Smooth muscle cell (in vitro differentiated cells): ENCODE data around the gene C8B. TPM values are rescaled to one million over a fixed set of nuclear protein-coding genes. Genes with fewer than 3 reads are reported as not detected.

Source experiments
- DNase-seq: peaks from one replicate; lab custom pipeline; 2025; ENCODE audit not compliant: unreplicated experiment; lab: John Stamatoyannopoulos, UW
- H2AFZ ChIP-seq: fragments of 200-600 bp; sonication (generic); 2 replicates; pipeline ENCODE4 v1.6.0; 2016; ENCODE audit warnings: antibody characterized with exemption, low read depth, mild to moderate bottlenecking
- H3F3A ChIP-seq: fragments of 200-600 bp; sonication (generic); 2 replicates; pipeline ENCODE4 v1.6.0; 2017; ENCODE audit warnings: antibody characterized with exemption, low read depth
- H3K27ac ChIP-seq: fragments of 200-600 bp; sonication (generic); 2 replicates; pipeline ENCODE4 v1.5.1; 2016; ENCODE audit warnings: low read depth, mild to moderate bottlenecking
- H3K27me3 ChIP-seq: fragments of 200-600 bp; sonication (generic); 2 replicates; pipeline ENCODE4 v1.6.1; 2016; ENCODE audit warnings: low read depth, mild to moderate bottlenecking
- H3K36me3 ChIP-seq: fragments of 200-600 bp; sonication (generic); 2 replicates; pipeline ENCODE4 v1.5.1; 2016; ENCODE audit warnings: low read depth
- H3K4me1 ChIP-seq: fragments of 200-600 bp; sonication (generic); 2 replicates; pipeline ENCODE4 v1.5.1; 2016; ENCODE audit warnings: low read depth
- H3K4me2 ChIP-seq: fragments of 200-600 bp; sonication (generic); 2 replicates; pipeline ENCODE4 v1.6.0; 2016; ENCODE audit warnings: mild to moderate bottlenecking
- H3K4me3 ChIP-seq: fragments of 200-600 bp; sonication (generic); 2 replicates; pipeline ENCODE4 v1.5.1; 2016; ENCODE audit warnings: mild to moderate bottlenecking
- H3K79me2 ChIP-seq: fragments of 200-600 bp; sonication (generic); 2 replicates; pipeline ENCODE4 v1.6.0; 2016; ENCODE audit warnings: low read depth, mild to moderate bottlenecking
- H3K9ac ChIP-seq: fragments of 200-600 bp; sonication (generic); 2 replicates; pipeline ENCODE4 v1.6.0; 2016; ENCODE audit warnings: low read depth
- H3K9me3 ChIP-seq: fragments of 200-600 bp; sonication (generic); replicated peaks from 2 replicates; pipeline ENCODE4 v1.5.1; 2016; ENCODE audit warnings: low read depth
- H4K20me1 ChIP-seq: fragments of 200-600 bp; sonication (generic); 2 replicates; pipeline ENCODE4 v1.6.0; 2016; ENCODE audit warnings: low read depth
- WGBS: methylation state at CpG from one replicate; pipeline ENCODE4 v1.1.7; 2016; ENCODE audit warnings: low lambda C conversion rate; 5-methylcytosine and 5-hydroxymethylcytosine counted together
- polyA plus RNA-seq: library from polyadenylated mRNA; unstranded; fragments of >200 nt; fragmentation: Nextera tagmentation; extraction: Ambion mirVana; gene quantifications from 2 replicates; pipeline ENCODE4 v1.2.1, GENCODE V29; 2016
- total RNA-seq: library from RNA; depleted of rRNA; stranded (reverse); fragments of >200 nt; gene quantifications from 2 replicates; pipeline ENCODE4 v1.2.3, GENCODE V29; 2014
- TF ChIP-seq, protein P1 (sequence below): fragments of 200-600 bp; sonication (generic); IDR thresholded peaks from 2 replicates; pipeline ENCODE4 v1.5.1; 2017; ENCODE audit warnings: borderline replicate concordance, mild to moderate bottlenecking, antibody characterized with exemption; ENCODE audit not compliant: insufficient read depth, poor library complexity, severe bottlenecking

C8B gene
- total RNA-seq, result 0.09 TPM in 1 of 2 replicates, not detected in the other
- not detected in 2 replicates for polyA plus RNA-seq

DNA sequence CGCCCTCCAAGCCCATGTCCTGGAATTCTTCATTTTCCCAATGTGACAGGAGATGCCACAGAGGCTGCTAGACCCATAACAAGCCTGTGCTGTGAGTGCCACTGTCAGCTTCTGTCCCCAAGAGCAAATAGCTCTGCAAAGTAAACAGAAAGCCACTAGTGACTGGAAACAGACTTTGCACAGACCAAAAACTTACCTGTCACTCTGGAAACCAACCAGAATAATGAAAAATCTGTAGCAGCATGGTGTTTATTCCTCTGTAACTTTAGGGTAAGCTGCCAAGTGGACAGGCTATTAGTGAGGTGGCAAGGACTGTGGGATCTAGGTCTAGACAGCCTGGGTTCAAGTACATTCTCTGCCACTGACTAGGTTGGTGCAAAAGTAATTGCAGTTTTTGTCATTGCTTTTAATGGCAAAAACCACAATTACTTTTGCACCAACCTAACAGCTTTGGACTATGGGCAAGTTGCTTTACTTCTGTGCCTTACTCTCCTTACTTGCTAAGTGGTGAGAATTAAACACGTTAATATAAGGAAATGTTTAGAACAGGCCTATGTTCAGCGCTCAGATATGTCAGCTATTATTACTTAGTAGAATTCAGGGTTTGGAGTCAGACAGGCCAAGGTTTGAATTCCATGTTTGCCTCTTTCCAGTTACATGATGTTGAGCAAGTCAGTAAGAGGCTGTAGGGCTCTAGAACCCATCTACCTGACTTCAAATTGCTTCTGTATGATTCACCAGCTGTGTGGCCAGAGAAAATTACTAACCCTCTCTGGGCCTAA is at the start of gene C8B:
Gene C8B (minus strand): TSS at position 100 of the 782 bp plus-strand sequence. CDS start 67 bp downstream, at position 33.
- Histone ChIP-seq H3K36me3 (no peaks in the 10 kb centered on the region), H3K4me2 (no peak within 1 kb of the TSS), H3K4me3 (no peak within 1 kb of the TSS), H3K4me1 (no peaks in the 10 kb centered on the region), H2AFZ (no peak within 1 kb of the TSS), H3K9me3 (no peaks in the 10 kb centered on the region), H3K9ac (no peak within 1 kb of the TSS), H3K27me3 (no peaks in the 10 kb centered on the region), H3F3A (no peaks in the 10 kb centered on the region), H3K27ac (no peak within 1 kb of the TSS), H3K79me2 (no peaks in the 10 kb centered on the region), H4K20me1 (no peaks in the 10 kb centered on the region)
- TF ChIP-seq, protein P1, sequence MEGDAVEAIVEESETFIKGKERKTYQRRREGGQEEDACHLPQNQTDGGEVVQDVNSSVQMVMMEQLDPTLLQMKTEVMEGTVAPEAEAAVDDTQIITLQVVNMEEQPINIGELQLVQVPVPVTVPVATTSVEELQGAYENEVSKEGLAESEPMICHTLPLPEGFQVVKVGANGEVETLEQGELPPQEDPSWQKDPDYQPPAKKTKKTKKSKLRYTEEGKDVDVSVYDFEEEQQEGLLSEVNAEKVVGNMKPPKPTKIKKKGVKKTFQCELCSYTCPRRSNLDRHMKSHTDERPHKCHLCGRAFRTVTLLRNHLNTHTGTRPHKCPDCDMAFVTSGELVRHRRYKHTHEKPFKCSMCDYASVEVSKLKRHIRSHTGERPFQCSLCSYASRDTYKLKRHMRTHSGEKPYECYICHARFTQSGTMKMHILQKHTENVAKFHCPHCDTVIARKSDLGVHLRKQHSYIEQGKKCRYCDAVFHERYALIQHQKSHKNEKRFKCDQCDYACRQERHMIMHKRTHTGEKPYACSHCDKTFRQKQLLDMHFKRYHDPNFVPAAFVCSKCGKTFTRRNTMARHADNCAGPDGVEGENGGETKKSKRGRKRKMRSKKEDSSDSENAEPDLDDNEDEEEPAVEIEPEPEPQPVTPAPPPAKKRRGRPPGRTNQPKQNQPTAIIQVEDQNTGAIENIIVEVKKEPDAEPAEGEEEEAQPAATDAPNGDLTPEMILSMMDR, result no peak
- WGBS, result 84% methylated on average over 3 of the region's 3 CpGs
- DNase-seq, result no peak

DNA sequence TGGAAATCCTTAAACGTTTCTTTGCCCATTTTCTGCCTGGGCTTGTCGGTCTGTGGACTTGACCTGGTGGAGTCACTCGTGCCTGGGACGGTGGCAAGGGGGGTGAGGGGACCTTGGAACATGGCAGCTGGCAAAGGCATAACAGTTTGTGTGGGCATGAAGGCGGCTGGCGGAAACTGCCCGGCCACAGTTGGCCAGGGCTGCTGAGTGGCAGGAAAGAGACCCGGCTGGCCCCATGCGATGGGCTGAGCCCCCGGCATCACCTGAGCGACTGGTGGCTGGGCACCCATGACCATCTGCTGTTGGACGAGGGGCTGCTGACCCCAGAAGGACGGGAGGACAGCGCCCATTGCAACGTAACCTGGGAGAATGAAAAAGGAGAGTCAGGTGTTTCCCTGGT is 49.3 kb upstream of the C8B start:
- H3K36me3 ChIP-seq, result no peaks in the 10 kb centered on the region
- H2AFZ ChIP-seq, result no peak overlapping the region
- no peak for DNase-seq
- H3F3A ChIP-seq, result no peaks in the 10 kb centered on the region
- H3K27ac ChIP-seq, result no peak overlapping the region
- no peaks in the 10 kb centered on the region for H4K20me1 ChIP-seq
- H3K4me1 ChIP-seq, result no peaks in the 10 kb centered on the region
- H3K9ac ChIP-seq, result no peak overlapping the region
- no peaks in the 10 kb centered on the region for H3K9me3 ChIP-seq
- no peaks in the 10 kb centered on the region for H3K79me2 ChIP-seq
- 95% methylated on average over 15 of the region's 15 CpGs for WGBS
- H3K4me3 ChIP-seq, result no peak overlapping the region
- no peaks in the 10 kb centered on the region for H3K27me3 ChIP-seq
- H3K4me2 ChIP-seq, result no peak overlapping the region
- TF ChIP-seq, protein P1, result no peak

DNA sequence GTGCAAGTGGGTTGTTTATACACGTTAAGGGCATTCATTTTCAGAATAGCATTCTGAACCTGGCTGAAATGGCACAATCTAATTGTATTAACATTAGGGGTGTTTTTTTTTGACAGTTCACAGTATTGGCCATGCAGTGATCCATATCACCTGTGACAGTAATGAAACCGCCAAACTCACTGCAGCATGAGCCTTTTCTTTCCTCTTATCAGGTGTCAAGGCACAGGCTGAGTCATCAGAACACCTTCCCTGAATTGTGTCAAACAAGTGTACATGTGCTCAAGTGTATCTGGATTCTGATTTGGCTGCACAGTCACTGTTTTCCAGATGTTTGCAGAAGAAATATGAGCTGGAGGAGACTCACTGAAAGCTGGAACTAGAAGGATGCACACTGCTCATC is 47.7 kb upstream of the C8B start:
- Histone ChIP-seq H3K79me2 (no peaks in the 10 kb centered on the region), H3F3A (no peaks in the 10 kb centered on the region), H3K9me3 (no peaks in the 10 kb centered on the region), H2AFZ (no peak overlapping the region), H3K27ac (no peak overlapping the region), H3K4me3 (no peak overlapping the region), H3K27me3 (no peaks in the 10 kb centered on the region), H3K4me2 (no peak overlapping the region), H3K4me1 (no peaks in the 10 kb centered on the region), H4K20me1 (no peaks in the 10 kb centered on the region), H3K36me3 (no peaks in the 10 kb centered on the region), H3K9ac (no peak overlapping the region)
- no peak for DNase-seq
- 87% methylated on average over 2 of the region's 2 CpGs for WGBS
- TF ChIP-seq, protein P1, result no peak

DNA sequence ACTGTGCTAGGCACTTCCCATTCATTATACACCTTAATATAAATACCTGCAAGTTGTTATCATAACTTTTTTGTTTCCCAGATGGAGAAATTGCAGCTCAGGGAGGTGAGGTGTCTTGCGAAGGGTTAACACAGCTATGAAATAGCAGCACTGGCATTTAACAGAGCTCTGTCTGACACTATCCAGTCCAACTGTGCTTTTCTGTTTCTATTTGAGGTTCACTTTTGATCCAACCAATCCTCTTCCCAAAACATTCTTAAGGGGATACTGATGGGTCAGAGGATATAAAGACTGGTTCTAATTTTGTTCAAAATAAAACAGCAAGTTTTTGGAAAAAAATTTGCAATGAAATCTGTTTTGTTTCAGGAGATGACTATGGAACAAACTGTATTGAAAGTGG is 46.5 kb upstream of the C8B start:
- no peak overlapping the region for H3K27ac ChIP-seq
- H3K79me2 ChIP-seq, result no peaks in the 10 kb centered on the region
- H3K9me3 ChIP-seq, result no peaks in the 10 kb centered on the region
- 85% methylated on average over 1 of the region's 1 CpG for WGBS
- no peaks in the 10 kb centered on the region for H3K27me3 ChIP-seq
- no peaks in the 10 kb centered on the region for H3K4me1 ChIP-seq
- H4K20me1 ChIP-seq, result no peaks in the 10 kb centered on the region
- H3F3A ChIP-seq, result no peaks in the 10 kb centered on the region
- no peak overlapping the region for H3K9ac ChIP-seq
- TF ChIP-seq, protein P1, result no peak
- no peak overlapping the region for H3K4me2 ChIP-seq
- H2AFZ ChIP-seq, result no peak overlapping the region
- no peaks in the 10 kb centered on the region for H3K36me3 ChIP-seq
- DNase-seq, result no peak
- H3K4me3 ChIP-seq, result no peak overlapping the region
